ENCODE results near the gene CNTNAP2.
A peak's percentile ranks its signal among the peaks of the same experiment; 100 is the strongest.
"Not testable (repeated sequence)": the region's sequence is repeated elsewhere in the genome, so short reads cannot be mapped to it uniquely, and the experiment has no call there.

CNTNAP2 gene

DNA sequence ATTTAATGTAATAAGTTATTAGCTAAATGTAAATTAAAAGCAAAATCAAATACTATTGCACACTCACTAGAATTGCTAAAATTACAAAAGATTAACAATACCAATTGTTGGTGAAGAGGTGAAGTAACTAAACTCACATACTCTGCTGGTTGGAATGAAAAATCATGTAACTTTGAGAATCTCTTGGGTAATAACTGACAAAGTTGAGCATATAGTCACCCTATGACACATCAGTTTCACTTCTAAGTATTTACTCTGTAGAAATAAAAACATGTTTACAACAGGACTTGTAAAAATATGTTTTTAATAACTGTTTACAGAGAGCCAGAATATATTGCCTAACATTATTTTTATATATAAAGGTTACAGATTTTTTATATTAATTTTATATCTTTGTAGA is 33.6 kb downstream of the CNTNAP2 start:
- no peak for DNase-seq (ENCODE audit: low spot score)

- DNase-seq (ENCODE audit: low spot score), result no peak
Observed at GRCh38 chr7:146172112-146172511, 55.5 kb downstream of the CNTNAP2 start.

DNA sequence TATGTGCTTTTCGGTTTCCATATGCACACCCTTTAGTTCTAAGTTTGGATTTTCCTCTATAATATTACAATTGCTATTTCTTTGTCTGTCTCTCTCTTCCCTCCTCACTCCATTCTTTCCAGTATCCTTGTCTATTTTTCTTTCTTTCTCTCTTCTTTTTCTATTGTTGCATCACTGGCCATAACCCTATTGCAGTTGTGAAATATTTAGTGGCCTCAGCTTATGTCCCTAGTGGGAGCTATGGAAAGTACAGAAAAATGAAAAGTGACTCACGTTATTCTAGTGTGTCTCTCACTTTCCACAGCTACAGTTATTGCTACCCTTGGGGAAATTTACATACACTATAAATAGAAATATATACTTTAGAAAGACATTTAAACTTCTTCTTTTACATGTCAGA is 59.1 kb downstream of the CNTNAP2 start:
- DNase-seq (ENCODE audit: low spot score), result peak; percentile 8

- no peak for DNase-seq (ENCODE audit: low spot score)
Observed at GRCh38 chr7:146176860-146177259, 60.3 kb downstream of the CNTNAP2 start.

- no peak for DNase-seq (ENCODE audit: low spot score)
Observed at GRCh38 chr7:146177301-146177700, 60.7 kb downstream of the CNTNAP2 start.

- no peak for DNase-seq (ENCODE audit: low spot score)
Observed at GRCh38 chr7:146185844-146186243, 69.2 kb downstream of the CNTNAP2 start.

- not testable (repeated sequence) for DNase-seq (ENCODE audit: low spot score)
Observed at GRCh38 chr7:146191428-146191827, 74.8 kb downstream of the CNTNAP2 start.

DNA sequence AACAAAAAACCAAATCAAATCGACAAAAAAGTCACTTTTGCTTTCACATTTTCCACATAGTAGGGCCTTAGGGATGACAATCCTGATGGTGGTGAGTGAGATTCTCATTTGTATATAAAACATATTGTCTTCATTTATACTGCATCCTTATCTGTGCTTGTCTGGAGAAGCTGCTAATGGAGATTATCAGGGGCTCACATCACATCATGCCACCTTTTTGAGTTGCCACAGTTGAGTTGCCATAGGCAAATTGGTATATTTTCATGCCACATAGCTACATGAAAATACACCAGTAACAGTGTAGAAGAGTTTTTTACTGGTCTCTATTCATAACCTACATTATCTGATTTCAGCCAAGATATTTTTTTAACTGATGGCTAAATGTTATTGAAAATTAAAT is 85.3 kb downstream of the CNTNAP2 start:
- DNase-seq (ENCODE audit: low spot score), result no peak

- DNase-seq (ENCODE audit: low spot score), result no peak
Observed at GRCh38 chr7:146206270-146206669, 89.7 kb downstream of the CNTNAP2 start.

DNA sequence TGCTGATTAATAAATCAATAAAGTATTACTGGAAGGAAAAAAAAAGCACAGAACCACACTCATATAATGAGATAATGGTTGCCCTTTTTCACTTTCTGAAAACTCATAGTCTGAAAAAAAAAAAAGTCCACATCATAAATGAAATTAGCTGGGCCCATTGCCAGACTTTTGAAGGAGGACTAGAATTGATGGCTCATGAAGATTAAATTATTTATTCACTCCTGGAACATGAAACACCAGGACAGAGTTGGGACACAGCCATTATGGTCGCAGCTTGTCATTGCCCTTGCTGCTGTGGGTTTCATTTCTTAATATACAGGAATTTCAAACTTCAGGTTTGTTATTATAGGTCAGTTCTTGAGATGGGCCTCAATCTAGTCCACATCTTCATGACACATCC is 91.9 kb downstream of the CNTNAP2 start:
- DNase-seq (ENCODE audit: low spot score), result no peak

DNA sequence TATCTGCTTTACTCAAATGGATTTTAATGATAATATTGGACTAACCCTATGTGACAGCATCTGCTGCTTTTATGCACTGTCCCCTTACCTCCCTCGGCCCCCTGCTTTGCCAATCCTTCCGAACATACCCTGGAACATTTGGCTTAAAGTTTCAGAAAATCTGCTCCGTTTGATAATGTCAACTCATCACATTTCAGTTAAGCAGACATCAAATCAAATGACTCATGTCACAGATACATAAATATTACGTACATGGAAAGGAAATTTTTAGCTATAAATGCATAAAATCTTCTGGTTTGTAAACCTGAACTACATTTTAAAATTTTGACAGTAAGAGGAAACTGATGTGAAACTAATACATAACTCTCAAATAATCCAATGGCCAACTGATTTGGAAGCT is 98.2 kb downstream of the CNTNAP2 start:
- DNase-seq (ENCODE audit: low spot score), result no peak

GRCh38 chr7:146216396-146217041 is 99.9 kb downstream of the CNTNAP2 start:
- DNase-seq (ENCODE audit: low spot score), result no peak

- DNase-seq (ENCODE audit: low spot score), result no peak
Observed at GRCh38 chr7:146223851-146224250, 107.2 kb downstream of the CNTNAP2 start.

DNA sequence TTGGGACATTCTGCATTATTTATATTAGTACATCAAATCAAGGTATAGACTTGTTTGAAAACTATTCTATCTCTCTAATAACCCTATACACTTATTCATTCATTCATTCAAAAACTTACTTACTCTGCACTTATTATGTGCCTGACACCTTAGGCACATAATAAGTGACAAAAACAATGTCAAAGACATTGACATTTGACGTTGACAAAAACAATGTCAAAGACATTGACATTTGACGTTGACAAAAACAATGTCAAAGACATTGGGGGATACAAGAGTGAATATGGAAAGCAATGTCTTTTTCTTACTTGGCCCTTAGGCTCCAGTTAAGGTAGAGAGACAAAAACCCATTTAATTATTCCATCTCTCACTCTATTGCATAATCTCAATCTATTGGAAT is 116.0 kb downstream of the CNTNAP2 start:
- DNase-seq (ENCODE audit: low spot score), result no peak

- DNase-seq (ENCODE audit: low spot score), result no peak
Observed at GRCh38 chr7:146235195-146235594, 118.6 kb downstream of the CNTNAP2 start.

- DNase-seq (ENCODE audit: low spot score), result no peak
Observed at GRCh38 chr7:146242661-146243060, 126.1 kb downstream of the CNTNAP2 start.

DNA sequence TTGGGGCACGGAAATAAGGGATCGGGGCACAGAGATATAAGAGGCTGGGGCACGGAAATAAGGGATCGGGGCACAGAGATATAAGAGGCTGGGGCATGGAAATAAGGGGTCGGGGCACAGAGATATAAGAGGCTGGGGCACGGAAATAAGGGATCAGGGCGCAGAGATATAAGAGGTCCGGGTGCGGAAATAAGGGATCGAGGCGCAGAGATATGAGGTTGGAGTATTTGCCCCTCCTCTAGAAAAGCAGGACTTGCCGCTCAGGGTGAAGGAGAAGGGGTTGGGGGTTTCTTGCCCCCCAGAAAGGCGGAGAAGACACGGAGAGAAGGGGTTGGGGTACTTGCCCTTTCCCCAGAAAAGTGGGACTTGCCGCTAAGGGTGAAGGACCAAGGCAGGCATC is 131.4 kb downstream of the CNTNAP2 start:
- DNase-seq (ENCODE audit: low spot score), result not testable (repeated sequence)

GRCh38 chr7:146248744-146249143 is 132.1 kb downstream of the CNTNAP2 start:
- not testable (repeated sequence) for DNase-seq (ENCODE audit: low spot score)

GRCh38 chr7:146249272-146249671 is 132.7 kb downstream of the CNTNAP2 start:
- no peak for DNase-seq (ENCODE audit: low spot score)

DNA sequence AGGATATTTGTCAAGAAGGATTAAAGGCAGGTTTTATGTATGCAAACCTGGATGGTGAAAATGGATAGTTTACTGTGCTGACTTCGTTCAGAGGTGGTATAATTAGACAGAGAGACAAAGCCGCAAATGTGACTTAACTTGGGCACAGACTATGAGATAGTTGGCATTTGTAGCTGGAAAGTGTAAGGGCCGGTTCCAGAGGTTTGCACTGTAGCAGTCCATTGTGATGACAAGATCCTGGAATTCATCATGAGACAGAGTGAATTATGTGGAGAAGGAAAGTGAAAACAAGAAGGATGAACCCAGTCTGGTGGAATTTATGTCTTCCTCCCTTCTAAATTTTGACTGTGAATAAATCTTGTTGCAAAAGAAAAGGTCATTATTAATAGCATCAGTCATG is 139.0 kb downstream of the CNTNAP2 start:
- DNase-seq (ENCODE audit: low spot score), result no peak

DNA sequence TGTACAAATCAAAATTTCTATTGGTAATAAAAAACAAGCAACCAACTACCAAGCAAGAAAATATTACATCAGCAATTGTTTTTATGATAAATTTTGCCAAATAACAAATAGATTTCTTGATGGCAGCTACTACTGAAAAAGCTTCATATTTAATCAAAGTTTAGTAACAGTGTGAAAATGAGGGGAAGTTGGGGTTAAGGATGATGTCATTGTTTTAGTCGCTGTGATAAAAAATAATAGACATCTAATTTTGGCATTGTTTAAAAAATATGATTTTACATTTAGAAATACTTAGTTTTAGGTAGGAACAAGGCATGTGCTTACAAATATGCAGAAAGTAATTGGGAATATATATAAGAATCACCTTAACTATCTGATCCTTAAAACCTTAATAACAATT is 145.9 kb downstream of the CNTNAP2 start:
- DNase-seq (ENCODE audit: low spot score), result no peak

- no peak for DNase-seq (ENCODE audit: low spot score)
Observed at GRCh38 chr7:146276888-146277287, 160.3 kb downstream of the CNTNAP2 start.

DNA sequence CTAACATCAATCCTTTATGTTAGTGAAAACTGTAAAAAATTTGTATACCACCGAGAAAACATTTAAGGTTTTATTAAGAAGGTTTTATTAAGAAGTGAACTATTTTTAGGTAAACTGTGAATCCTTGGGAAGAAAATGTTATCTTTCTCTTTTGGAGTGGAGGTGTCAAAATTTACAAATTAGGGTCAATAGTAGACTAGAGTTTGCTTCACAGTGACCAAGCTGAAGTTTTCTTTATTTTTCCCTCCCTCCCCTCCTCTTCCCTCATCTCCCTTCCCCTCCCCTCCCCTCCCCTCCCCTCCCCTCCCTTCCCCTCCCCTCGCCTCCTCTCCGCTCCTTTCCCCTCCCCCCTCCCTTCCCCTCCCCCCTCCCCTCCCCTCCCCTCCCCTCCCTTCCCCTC is 168.8 kb downstream of the CNTNAP2 start:
- DNase-seq (ENCODE audit: low spot score), result no peak

- no peak for DNase-seq (ENCODE audit: low spot score)
Observed at GRCh38 chr7:146290746-146291145, 174.1 kb downstream of the CNTNAP2 start.

- no peak for DNase-seq (ENCODE audit: low spot score)
Observed at GRCh38 chr7:146291900-146292299, 175.3 kb downstream of the CNTNAP2 start.

All from GM03348 (cell line).